Measurements from ENCODE around the gene ATRN.

ATRN gene

GRCh38 chr20:3689978-3690377 lies 219.2 kb downstream of the ATRN start:
- H2BK120ac ChIP-seq (ENCODE audit: low read depth, low read length): no peak overlapping the region
- H3K79me1 ChIP-seq (replicated peaks; ENCODE audit: low read length, poor library complexity, severe bottlenecking): no peaks in the 10 kb centered on the region
- no peaks in the 10 kb centered on the region for H3K36me3 ChIP-seq (ENCODE audit: control insufficient read depth in 1 of 2, insufficient read depth in 2 of 2, low read depth in 1 of 2, low read length in 2 of 2)
- H3K4me3 ChIP-seq (ENCODE audit: insufficient read depth in 1 of 2, low read depth in 1 of 2, low read length in 2 of 2): no peak overlapping the region
- H4K8ac ChIP-seq (ENCODE audit: low read length): no peak overlapping the region
- no peak overlapping the region for H2BK15ac ChIP-seq (ENCODE audit: low read depth, poor library complexity, severe bottlenecking)
- H2BK12ac ChIP-seq (ENCODE audit: low read length in 2 of 2): no peak overlapping the region
- 75% methylated on average over 5 of the region's 11 CpGs for WGBS
- H3K18ac ChIP-seq (ENCODE audit: low read depth in 1 of 2, low read length in 2 of 2): no peak overlapping the region
- peak overlapping the region in 1 of 2 experiments; percentile 3 for H3K14ac ChIP-seq (ENCODE audit: low read length in 2 of 2)
- DNase-seq: no peak
- H3K4me2 ChIP-seq (ENCODE audit: low read length, poor library complexity, severe bottlenecking): no peak overlapping the region
- H3K9ac ChIP-seq (ENCODE audit: low read length): no peak overlapping the region
- H2BK5ac ChIP-seq (ENCODE audit: low read depth, low read length, poor library complexity, severe bottlenecking): no peak overlapping the region
- no peak overlapping the region for H3K27ac ChIP-seq (ENCODE audit: low read length, poor library complexity, severe bottlenecking)
- peaks cover 0 to 2% of the 10 kb centered on the region in 2 experiments for H3K27me3 ChIP-seq (ENCODE audit: control insufficient read depth in 1 of 2, insufficient read depth in 1 of 2, low read length in 2 of 2)
- H3K4me1 ChIP-seq (ENCODE audit: control insufficient read depth, insufficient read depth, low read depth, low read length): peaks cover 9% of the 10 kb centered on the region
- H3K4ac ChIP-seq (ENCODE audit: low read depth in 1 of 2, low read length in 2 of 2): no peak overlapping the region
- H3K9me3 ChIP-seq (ENCODE audit: control insufficient read depth, low read length): no peaks in the 10 kb centered on the region
- no peak overlapping the region for H4K91ac ChIP-seq (ENCODE audit: low read length)
- H2AFZ ChIP-seq (ENCODE audit: low read depth, low read length): no peak overlapping the region
- H3K23ac ChIP-seq (ENCODE audit: low read length in 2 of 2): no peak overlapping the region
- no peak overlapping the region for H2AK5ac ChIP-seq (ENCODE audit: low read length, severe bottlenecking)

- Histone ChIP-seq H3K4me3 (ENCODE audit: insufficient read depth in 1 of 2, low read depth in 1 of 2, low read length in 2 of 2) (no peak overlapping the region), H3K14ac (ENCODE audit: low read length in 2 of 2) (no peak overlapping the region), H3K4ac (ENCODE audit: low read depth in 1 of 2, low read length in 2 of 2) (no peak overlapping the region), H2BK15ac (ENCODE audit: low read depth, poor library complexity, severe bottlenecking) (no peak overlapping the region), H3K27me3 (ENCODE audit: control insufficient read depth in 1 of 2, insufficient read depth in 1 of 2, low read length in 2 of 2) (peaks cover 0 to 2% of the 10 kb centered on the region in 2 experiments), H3K4me2 (ENCODE audit: low read length, poor library complexity, severe bottlenecking) (no peak overlapping the region), H2AK5ac (ENCODE audit: low read length, severe bottlenecking) (no peak overlapping the region), H4K8ac (ENCODE audit: low read length) (no peak overlapping the region), H3K18ac (ENCODE audit: low read depth in 1 of 2, low read length in 2 of 2) (no peak overlapping the region), H3K36me3 (ENCODE audit: control insufficient read depth in 1 of 2, insufficient read depth in 2 of 2, low read depth in 1 of 2, low read length in 2 of 2) (no peaks in the 10 kb centered on the region), H2BK12ac (ENCODE audit: low read length in 2 of 2) (no peak overlapping the region), H4K91ac (ENCODE audit: low read length) (no peak overlapping the region), H3K9me3 (ENCODE audit: control insufficient read depth, low read length) (no peaks in the 10 kb centered on the region), H2AFZ (ENCODE audit: low read depth, low read length) (no peak overlapping the region), H3K9ac (ENCODE audit: low read length) (no peak overlapping the region), H3K79me1 (replicated peaks; ENCODE audit: low read length, poor library complexity, severe bottlenecking) (no peaks in the 10 kb centered on the region), H3K27ac (ENCODE audit: low read length, poor library complexity, severe bottlenecking) (no peak overlapping the region), H2BK5ac (ENCODE audit: low read depth, low read length, poor library complexity, severe bottlenecking) (no peak overlapping the region), H3K23ac (ENCODE audit: low read length in 2 of 2) (no peak overlapping the region), H2BK120ac (ENCODE audit: low read depth, low read length) (no peak overlapping the region), H3K4me1 (ENCODE audit: control insufficient read depth, insufficient read depth, low read depth, low read length) (peaks cover 9% of the 10 kb centered on the region)
- WGBS: 94% methylated on average over 1 of the region's 3 CpGs
- DNase-seq: no peak
Observed at GRCh38 chr20:3690413-3690812, 219.6 kb downstream of the ATRN start.

DNA sequence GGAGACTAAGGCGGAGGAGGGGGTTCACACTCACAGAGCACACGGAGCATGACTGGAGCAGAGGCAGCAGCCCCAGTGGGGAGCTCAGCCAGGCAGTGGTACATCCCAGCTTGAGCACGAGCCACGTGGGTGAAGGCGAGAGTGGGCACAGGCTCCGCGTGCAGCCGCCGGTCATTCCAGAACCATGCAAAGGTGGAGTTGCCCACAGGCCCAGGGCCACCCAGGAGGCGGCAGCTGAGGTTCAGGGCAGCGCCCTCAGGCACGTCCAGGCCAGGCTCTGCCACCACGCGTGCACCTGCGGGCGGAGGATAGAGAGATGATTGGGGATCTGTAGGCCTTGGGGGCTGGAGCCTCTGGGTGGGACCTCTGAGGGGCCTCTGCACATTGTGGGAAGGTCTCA lies 220.5 kb downstream of the ATRN start:
- Histone ChIP-seq H2BK12ac (ENCODE audit: low read length in 2 of 2) (no peak overlapping the region), H3K27ac (ENCODE audit: low read length, poor library complexity, severe bottlenecking) (no peak overlapping the region), H3K4me3 (ENCODE audit: insufficient read depth in 1 of 2, low read depth in 1 of 2, low read length in 2 of 2) (peak overlapping the region in 1 of 2 experiments; percentile 8), H3K9me3 (ENCODE audit: control insufficient read depth, low read length) (peaks cover 2% of the 10 kb centered on the region), H3K14ac (ENCODE audit: low read length in 2 of 2) (no peak overlapping the region), H4K91ac (ENCODE audit: low read length) (no peak overlapping the region), H3K4ac (ENCODE audit: low read depth in 1 of 2, low read length in 2 of 2) (no peak overlapping the region), H4K8ac (ENCODE audit: low read length) (no peak overlapping the region), H2BK5ac (ENCODE audit: low read depth, low read length, poor library complexity, severe bottlenecking) (no peak overlapping the region), H3K79me1 (replicated peaks; ENCODE audit: low read length, poor library complexity, severe bottlenecking) (no peaks in the 10 kb centered on the region), H2AK5ac (ENCODE audit: low read length, severe bottlenecking) (no peak overlapping the region), H3K36me3 (ENCODE audit: control insufficient read depth in 1 of 2, insufficient read depth in 2 of 2, low read depth in 1 of 2, low read length in 2 of 2) (no peaks in the 10 kb centered on the region), H3K18ac (ENCODE audit: low read depth in 1 of 2, low read length in 2 of 2) (no peak overlapping the region), H3K4me2 (ENCODE audit: low read length, poor library complexity, severe bottlenecking) (no peak overlapping the region), H3K4me1 (ENCODE audit: control insufficient read depth, insufficient read depth, low read depth, low read length) (peaks cover 9% of the 10 kb centered on the region), H2BK15ac (ENCODE audit: low read depth, poor library complexity, severe bottlenecking) (no peak overlapping the region), H2AFZ (ENCODE audit: low read depth, low read length) (no peak overlapping the region), H2BK120ac (ENCODE audit: low read depth, low read length) (no peak overlapping the region), H3K23ac (ENCODE audit: low read length in 2 of 2) (no peak overlapping the region), H3K9ac (ENCODE audit: low read length) (no peak overlapping the region), H3K27me3 (ENCODE audit: control insufficient read depth in 1 of 2, insufficient read depth in 1 of 2, low read length in 2 of 2) (peaks cover 0 to 2% of the 10 kb centered on the region in 2 experiments)
- WGBS: 93% methylated on average over 16 of the region's 16 CpGs
- DNase-seq: no peak

DNA sequence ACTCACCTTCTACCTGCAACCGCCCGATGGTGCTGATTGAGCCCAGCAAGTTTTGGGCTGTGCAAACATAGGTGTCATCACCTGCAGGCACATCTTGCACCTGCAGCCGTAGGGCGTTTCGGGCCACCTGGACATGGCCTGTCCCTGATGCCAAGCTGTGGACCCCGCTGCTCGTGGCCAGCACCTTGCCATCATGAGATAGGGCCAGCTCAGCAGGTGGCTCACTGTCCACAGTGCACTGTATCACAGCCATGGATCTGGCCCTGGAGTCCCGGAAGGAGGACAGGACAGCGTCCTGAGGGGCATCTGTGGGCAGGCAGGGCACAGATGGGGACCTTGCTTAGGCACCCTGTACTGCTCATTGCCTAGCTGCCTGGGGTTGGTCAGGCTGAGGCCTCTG lies 221.1 kb downstream of the ATRN start:
- Histone ChIP-seq H3K79me1 (replicated peaks; ENCODE audit: low read length, poor library complexity, severe bottlenecking) (no peaks in the 10 kb centered on the region), H3K4me3 (ENCODE audit: insufficient read depth in 1 of 2, low read depth in 1 of 2, low read length in 2 of 2) (no peak overlapping the region), H3K14ac (ENCODE audit: low read length in 2 of 2) (no peak overlapping the region), H2AK5ac (ENCODE audit: low read length, severe bottlenecking) (no peak overlapping the region), H4K8ac (ENCODE audit: low read length) (no peak overlapping the region), H3K4me1 (ENCODE audit: control insufficient read depth, insufficient read depth, low read depth, low read length) (peaks cover 5% of the 10 kb centered on the region), H2BK15ac (ENCODE audit: low read depth, poor library complexity, severe bottlenecking) (no peak overlapping the region), H3K23ac (ENCODE audit: low read length in 2 of 2) (no peak overlapping the region), H3K36me3 (ENCODE audit: control insufficient read depth in 1 of 2, insufficient read depth in 2 of 2, low read depth in 1 of 2, low read length in 2 of 2) (no peaks in the 10 kb centered on the region), H3K9ac (ENCODE audit: low read length) (no peak overlapping the region), H4K91ac (ENCODE audit: low read length) (no peak overlapping the region), H2BK120ac (ENCODE audit: low read depth, low read length) (no peak overlapping the region), H2BK5ac (ENCODE audit: low read depth, low read length, poor library complexity, severe bottlenecking) (no peak overlapping the region), H2AFZ (ENCODE audit: low read depth, low read length) (no peak overlapping the region), H3K27me3 (ENCODE audit: control insufficient read depth in 1 of 2, insufficient read depth in 1 of 2, low read length in 2 of 2) (peaks cover 0 to 5% of the 10 kb centered on the region in 2 experiments), H3K4me2 (ENCODE audit: low read length, poor library complexity, severe bottlenecking) (no peak overlapping the region), H3K18ac (ENCODE audit: low read depth in 1 of 2, low read length in 2 of 2) (no peak overlapping the region), H3K4ac (ENCODE audit: low read depth in 1 of 2, low read length in 2 of 2) (no peak overlapping the region), H3K27ac (ENCODE audit: low read length, poor library complexity, severe bottlenecking) (no peak overlapping the region), H3K9me3 (ENCODE audit: control insufficient read depth, low read length) (peaks cover 4% of the 10 kb centered on the region), H2BK12ac (ENCODE audit: low read length in 2 of 2) (no peak overlapping the region)
- no peak for DNase-seq
- WGBS: 88% methylated on average over 9 of the region's 9 CpGs

Measured in mesenchymal stem cell (in vitro differentiated cells and primary cell).